Uterus (tissue), 2 donors: ENCODE results near the gene FERD3L.

Experiments used
- CTCF ChIP-seq, 4 experiments: fragments of 200-600 bp in 2 of 4; fragments of 450-650 bp in 2 of 4; sonication (generic) in 2 of 4; IDR thresholded peaks; one replicate each; pipeline ENCODE4 v1.5.1; 2016 to 2019; ENCODE audit warnings: antibody characterized with exemption in 4 of 4, mild to moderate bottlenecking in 2 of 4, moderate library complexity in 1 of 4
- POLR2A ChIP-seq, 2 donors: fragments of 450-650 bp; IDR thresholded peaks; one replicate each; pipeline ENCODE4 v1.6.1; 2016; ENCODE audit warnings: antibody characterized with exemption in 2 of 2, mild to moderate bottlenecking in 1 of 2, moderate library complexity in 1 of 2

GRCh38 chr7:19144661-19145433 is at the start of gene FERD3L:
- TF ChIP-seq CTCF (IDR thresholded peaks at IDR 0.05) (no peak), POLR2A (IDR thresholded peaks at IDR 0.05) (no peak)
